MM.1S (cell line): ENCODE measurements around the gene ZNF836.

Source experiments
- EZH2 ChIP-seq: fragments of 300-600 bp; sonication (generic); optimal IDR thresholded peaks from 2 replicates; pipeline ENCODE3; 2017; ENCODE audit warnings: low read depth, mild to moderate bottlenecking, antibody characterized with exemption, low read length, mixed read lengths
- EZH2phosphoT487 ChIP-seq: fragments of 300-600 bp; sonication (generic); IDR thresholded peaks from 2 replicates; pipeline ENCODE4 v1.6.1; 2018; ENCODE audit warnings: antibody characterized with exemption, low read length
- TF ChIP-seq, protein P1 (sequence below): fragments of 300-600 bp; sonication (generic); IDR thresholded peaks from 2 replicates; pipeline ENCODE4 v1.5.1; 2016; ENCODE audit warnings: antibody characterized with exemption, low read length, mixed read lengths

DNA sequence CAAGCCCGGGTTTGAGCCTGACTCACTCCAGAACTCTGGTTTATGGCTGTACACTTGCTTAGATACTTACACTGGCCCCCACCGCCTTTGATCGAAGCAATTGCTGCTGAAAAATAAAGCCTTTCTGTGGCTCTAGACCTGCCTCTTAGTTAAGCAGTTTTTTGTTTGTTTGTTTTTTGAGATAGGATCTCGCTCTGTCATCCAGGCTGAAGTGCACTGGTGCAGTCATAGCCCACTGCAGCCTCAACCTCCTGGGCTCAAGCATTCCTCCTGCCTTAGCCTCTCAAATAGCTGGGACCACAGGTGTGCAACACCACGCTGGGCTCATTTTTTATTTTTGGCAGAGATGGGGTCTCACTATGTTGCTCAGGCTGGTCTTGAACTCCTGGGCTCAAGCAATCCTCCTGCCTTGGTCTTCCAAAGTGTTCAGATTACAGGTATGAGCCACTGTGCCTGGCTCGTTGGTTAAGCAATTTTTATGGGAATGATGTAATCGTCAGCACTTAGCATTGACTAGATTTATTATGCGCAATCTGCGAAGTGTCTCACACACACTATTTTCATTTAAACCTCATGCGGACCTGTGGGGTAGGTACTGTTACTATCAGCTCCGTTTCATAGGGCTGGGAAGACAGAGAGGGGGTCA, 40.6 kb upstream of the ZNF836 start:
- TF ChIP-seq, protein P1, sequence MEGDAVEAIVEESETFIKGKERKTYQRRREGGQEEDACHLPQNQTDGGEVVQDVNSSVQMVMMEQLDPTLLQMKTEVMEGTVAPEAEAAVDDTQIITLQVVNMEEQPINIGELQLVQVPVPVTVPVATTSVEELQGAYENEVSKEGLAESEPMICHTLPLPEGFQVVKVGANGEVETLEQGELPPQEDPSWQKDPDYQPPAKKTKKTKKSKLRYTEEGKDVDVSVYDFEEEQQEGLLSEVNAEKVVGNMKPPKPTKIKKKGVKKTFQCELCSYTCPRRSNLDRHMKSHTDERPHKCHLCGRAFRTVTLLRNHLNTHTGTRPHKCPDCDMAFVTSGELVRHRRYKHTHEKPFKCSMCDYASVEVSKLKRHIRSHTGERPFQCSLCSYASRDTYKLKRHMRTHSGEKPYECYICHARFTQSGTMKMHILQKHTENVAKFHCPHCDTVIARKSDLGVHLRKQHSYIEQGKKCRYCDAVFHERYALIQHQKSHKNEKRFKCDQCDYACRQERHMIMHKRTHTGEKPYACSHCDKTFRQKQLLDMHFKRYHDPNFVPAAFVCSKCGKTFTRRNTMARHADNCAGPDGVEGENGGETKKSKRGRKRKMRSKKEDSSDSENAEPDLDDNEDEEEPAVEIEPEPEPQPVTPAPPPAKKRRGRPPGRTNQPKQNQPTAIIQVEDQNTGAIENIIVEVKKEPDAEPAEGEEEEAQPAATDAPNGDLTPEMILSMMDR = no peak
- TF ChIP-seq EZH2 = no peak
- TF ChIP-seq EZH2phosphoT487 = no peak
